Umbilical cord (tissue), 2 donors: ENCODE results near the gene ERICH6B. TPM values are rescaled to one million over a fixed set of nuclear protein-coding genes. Genes with fewer than 3 reads are reported as not detected.

Experiments
- DNase-seq: peaks from one replicate; pipeline ENCODE4 v3.0.0-alpha.2; 2015; ENCODE audit warnings: low spot score
- total RNA-seq: library from RNA; depleted of rRNA; stranded (reverse); fragments of >200 nt; gene quantifications from one replicate; pipeline ENCODE4 v1.2.3, GENCODE V29; 2014; ENCODE audit warnings: low replicate concordance; ENCODE audit not compliant: insufficient read depth

ERICH6B gene
- total RNA-seq, 1 donor from 2014 or later: not detected

- DNase-seq: no peak
These were observed 114.9 kb downstream of the ERICH6B start for GRCh38 chr13:45500492-45501174.

- DNase-seq: no peak
These were observed 118.6 kb downstream of the ERICH6B start for GRCh38 chr13:45496942-45497341.

GRCh38 chr13:45492538-45492937 is 123.0 kb downstream of the ERICH6B start:
- DNase-seq: no peak

Other genes with a start within 250 kb of the ERICH6B start
- gene SLC25A30, start 197.4 kb downstream of the ERICH6B start, total RNA-seq: 11.3 TPM
- 40.4 TPM for gene COG3, start 150.8 kb downstream of the ERICH6B start, total RNA-seq
- gene CBY2, start 86.6 kb upstream of the ERICH6B start, total RNA-seq: 2.2 TPM
- 2.9 TPM for gene SIAH3, start 236.0 kb upstream of the ERICH6B start, total RNA-seq